ENCODE data around the gene CYSLTR2.

DNA sequence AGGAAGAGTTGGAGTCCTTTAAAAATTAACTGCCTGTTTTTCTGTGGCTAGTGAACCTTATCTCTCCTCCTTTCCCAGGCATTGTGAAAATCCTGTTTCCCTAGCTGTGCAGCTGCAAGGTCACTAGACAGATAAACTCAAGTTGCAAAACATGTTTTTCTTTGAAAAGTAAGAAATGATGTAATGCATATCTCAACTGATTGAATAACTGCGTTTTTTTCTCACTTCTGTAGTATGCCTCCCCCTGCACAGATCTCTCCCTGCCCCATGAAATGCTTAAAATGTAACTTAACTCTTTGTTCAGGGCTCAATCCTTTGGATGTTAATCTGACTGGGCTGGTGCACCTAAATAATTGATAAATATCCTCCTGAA is 27.7 kb upstream of the CYSLTR2 start:
- TF ChIP-seq, protein P1, sequence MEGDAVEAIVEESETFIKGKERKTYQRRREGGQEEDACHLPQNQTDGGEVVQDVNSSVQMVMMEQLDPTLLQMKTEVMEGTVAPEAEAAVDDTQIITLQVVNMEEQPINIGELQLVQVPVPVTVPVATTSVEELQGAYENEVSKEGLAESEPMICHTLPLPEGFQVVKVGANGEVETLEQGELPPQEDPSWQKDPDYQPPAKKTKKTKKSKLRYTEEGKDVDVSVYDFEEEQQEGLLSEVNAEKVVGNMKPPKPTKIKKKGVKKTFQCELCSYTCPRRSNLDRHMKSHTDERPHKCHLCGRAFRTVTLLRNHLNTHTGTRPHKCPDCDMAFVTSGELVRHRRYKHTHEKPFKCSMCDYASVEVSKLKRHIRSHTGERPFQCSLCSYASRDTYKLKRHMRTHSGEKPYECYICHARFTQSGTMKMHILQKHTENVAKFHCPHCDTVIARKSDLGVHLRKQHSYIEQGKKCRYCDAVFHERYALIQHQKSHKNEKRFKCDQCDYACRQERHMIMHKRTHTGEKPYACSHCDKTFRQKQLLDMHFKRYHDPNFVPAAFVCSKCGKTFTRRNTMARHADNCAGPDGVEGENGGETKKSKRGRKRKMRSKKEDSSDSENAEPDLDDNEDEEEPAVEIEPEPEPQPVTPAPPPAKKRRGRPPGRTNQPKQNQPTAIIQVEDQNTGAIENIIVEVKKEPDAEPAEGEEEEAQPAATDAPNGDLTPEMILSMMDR (IDR thresholded peaks at IDR 0.05) = no peak
- peak in 1 of 2 donors; percentile 69 for TF ChIP-seq POLR2A (IDR thresholded peaks at IDR 0.05)

All from adrenal gland (tissue), 5 donors.